HG03457 (cell line): ENCODE measurements around the gene PLCB1.

Experiments
- ATAC-seq: cut with Tn5 transposase; IDR thresholded peaks from one replicate; pipeline ENCODE4 v1.9.1; 2021; ENCODE audit warnings: moderate number of reproducible peaks; ENCODE audit not compliant: unreplicated experiment

PLCB1 gene

DNA sequence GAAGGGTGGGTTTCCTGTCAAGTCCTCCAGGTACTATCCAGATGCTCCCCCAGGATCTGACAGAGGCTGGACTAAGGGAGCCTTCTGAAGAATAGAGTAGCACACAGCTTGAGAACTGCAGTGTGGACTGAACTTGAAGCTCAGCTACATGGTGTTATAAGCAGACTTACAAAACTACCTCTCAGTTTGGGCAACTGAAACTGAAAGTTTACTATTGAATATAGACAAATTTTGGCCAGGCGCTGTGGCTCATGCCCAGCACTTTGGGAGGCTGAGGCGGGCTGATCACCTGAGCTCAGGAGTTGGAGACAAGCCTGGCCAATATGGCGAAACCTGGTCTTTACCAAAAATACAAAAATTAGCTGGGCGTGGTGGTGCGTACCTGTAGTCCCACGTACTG is 348.5 kb downstream of the PLCB1 start:
- ATAC-seq = no peak

DNA sequence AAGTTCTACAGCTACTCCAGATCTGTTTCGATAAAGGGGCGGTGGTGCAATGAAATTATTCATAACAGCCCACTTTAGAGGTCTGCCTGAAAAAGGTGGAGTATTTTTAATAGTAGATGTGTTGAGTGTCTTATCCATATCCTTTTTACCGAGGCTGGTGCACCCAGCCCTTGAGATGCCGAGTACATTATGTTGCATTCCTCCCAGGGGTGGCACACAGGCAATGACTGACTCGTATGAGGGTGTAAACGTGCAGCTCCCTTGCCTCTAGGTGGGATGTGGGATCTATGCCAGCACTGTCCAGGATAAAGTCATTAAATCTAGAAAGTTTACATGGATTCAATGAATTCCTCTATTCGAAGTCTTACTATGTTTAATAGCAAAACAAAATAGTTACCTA is 355.6 kb downstream of the PLCB1 start:
- ATAC-seq = no peak

DNA sequence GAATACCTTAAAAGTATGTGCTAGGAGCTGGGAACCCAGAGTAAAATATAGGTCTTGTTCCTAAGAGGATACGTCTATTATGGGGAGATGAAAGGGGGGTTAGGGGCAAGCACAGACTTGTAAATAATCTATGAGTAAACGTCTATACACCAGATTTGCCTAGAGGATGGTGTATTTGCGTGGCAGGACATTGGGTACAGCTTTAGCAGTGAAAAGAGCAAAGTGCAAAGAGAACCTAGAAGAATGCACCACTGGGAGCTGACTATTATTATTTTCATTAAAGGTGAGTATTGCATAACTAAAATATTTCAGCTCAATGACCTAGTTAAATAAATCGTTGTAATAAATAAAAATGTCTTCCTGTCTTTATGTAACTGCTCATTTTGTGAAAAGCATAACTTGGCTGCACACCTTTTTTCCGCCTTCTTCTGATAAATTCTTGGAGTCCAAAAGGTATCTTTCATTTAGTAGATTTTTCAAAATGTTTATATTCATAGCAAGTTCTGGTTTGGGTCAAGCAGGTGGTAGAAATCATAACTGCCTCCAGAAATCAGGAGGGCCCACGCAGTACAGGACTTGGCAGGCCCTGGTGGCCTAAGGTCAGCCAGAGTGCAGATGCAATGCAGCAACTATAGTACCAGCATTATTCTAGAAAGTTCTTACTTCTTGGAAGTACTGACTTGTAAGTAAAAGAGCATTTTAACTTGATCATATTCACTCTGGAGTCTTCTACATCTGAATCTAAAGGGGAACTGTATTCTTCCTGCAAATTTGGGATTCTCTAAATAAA is 357.2 kb downstream of the PLCB1 start:
- no peak for ATAC-seq

DNA sequence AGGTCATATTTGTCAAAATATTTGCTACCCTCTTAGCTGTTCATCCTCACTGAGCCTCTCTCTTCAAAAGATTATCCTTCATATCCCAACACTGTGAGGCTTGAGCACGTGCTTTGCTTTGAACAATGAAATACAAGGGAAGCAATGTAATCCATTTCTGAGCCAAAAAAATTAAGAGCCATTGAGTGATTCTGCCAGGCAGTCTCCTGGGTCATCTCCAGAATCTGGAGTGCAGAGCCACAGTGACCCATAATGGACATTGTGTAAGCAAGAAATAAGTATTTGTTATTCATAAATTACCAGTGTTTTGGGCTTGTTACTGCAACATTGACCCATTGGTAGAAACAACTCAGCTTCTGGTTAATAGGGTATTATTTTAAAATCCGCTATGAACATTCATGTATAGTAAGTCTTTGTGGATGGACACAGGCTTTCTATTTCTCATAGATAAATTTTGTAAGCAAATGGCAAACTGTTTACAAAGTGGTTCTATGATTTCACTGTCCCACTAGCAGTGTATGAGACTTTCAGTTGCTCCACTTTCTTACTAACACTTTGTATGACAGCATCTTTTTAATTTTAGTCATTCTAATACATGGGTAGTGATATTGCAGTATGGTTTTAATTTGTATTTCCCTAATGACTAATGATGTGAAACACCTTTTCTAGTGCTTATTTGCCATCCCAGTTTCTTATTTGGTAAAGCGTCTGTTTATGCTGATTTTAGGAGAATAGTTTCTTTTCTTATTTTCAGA is 358.2 kb downstream of the PLCB1 start:
- no peak for ATAC-seq

DNA sequence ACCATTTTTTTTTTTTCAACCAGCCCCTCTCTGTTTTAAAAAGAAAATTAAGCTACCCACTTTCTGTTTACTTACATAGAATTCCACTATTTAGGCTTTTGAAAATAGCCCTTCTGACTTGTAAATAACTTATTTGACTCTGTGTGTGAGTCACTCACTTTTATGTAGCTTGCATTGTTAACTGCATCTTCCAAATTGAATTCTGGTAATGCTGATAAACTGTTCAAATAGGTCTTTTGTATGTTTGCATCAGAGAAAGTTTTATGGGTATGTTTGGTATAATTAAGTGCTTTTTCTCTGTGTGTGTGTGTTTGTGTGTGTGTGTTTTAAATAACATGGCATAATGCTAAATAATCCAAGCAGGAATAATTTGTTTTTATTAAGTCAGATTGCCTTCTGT is 360.1 kb downstream of the PLCB1 start:
- no peak for ATAC-seq

GRCh38 chr20:8498571-8498970 is 366.5 kb downstream of the PLCB1 start:
- no peak for ATAC-seq

- no peak for ATAC-seq
Measured at GRCh38 chr20:8504030-8504429, 372.0 kb downstream of the PLCB1 start.

DNA sequence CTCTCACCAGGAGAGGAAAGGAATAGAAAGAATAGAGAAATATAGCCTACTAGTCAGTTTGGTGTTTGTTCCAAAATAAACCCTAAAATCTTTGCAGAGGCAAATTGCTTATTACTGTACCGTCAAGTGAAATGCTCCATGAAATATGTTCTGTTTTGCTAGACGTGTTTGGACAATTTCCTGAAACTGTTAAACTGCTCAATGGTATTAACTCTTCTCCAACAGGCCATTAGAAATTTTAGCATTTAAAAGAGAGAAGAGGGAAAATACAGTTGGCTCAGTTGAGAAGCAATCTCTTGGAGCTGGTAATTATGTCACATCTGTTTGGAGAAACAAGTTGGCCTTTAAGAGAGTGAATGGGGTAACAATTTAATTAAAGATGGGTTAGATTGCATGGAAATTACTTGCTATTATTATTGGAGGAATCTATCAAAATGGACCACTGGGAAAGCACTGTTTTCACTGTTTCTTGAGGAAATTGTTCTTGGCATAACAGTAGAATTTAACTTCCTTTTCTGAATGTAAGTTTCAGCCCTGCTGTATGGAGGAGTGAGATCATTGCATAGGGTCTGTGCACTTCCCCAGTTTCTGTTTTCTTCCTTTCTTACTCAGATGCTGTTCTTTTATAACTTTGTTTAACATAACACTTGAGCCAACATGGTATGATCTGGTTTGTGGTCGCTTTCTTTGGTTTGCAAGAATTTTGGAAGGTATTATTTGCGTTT is 373.6 kb downstream of the PLCB1 start:
- no peak for ATAC-seq

GRCh38 chr20:8507231-8507630 is 375.2 kb downstream of the PLCB1 start:
- ATAC-seq = no peak

DNA sequence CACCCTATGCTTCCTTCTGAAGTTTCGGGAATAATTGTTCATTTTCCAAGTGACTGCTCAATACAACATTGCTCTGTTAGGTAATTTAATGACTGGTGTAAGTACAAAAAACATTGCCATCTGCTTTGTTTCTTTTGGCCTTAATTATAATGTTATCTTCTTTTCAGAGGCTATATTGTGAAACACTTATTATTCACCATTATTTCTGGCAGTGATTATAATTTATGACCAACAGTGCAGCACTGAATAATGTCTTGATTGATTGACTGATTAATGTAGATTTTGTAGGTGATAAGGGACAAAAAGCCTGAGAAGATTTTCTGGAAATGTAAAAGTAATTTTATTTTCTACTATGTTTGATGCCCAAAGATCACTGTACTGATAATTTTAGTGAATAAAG is 377.7 kb downstream of the PLCB1 start:
- no peak for ATAC-seq

GRCh38 chr20:8510808-8511207 is 378.7 kb downstream of the PLCB1 start:
- no peak for ATAC-seq

DNA sequence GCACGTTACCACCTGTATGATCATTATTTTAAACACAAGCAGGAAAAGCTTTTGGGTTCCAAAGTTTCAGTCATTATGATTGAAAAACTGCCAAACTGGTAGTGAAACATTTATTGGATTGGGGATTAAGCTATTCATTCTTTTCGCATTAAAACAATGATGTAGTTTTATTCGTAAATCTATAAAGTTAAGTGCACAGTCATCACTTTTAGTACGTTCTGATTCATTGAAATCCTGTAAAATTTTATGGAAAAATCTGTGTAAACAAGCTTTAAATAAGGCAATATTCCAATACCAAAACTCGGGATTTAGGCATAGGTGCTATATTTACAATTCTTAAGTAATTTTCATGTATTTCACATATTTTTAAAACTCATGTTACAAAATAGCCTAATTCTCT is 379.9 kb downstream of the PLCB1 start:
- ATAC-seq = no peak

GRCh38 chr20:8515810-8516435 is 383.9 kb downstream of the PLCB1 start:
- ATAC-seq = no peak

DNA sequence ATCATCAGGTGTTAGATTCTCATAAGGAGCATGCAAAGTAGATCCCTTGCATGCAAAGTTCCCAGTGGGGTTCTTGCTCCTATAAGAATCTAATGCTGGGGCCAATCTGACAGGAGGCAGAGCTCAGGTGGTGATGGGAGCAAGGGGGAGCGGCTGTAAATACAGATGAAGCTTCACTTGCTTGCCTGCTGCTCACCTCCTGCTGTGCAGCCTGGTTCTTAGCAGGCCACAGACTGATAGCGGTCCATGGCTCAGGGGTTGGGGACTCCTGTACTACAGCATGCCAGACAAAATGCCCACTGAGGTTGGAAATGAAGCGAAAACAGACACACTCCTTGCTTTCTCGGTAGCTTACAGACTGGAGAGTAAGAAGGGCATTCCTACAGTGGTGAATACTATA is 386.8 kb downstream of the PLCB1 start:
- no peak for ATAC-seq

DNA sequence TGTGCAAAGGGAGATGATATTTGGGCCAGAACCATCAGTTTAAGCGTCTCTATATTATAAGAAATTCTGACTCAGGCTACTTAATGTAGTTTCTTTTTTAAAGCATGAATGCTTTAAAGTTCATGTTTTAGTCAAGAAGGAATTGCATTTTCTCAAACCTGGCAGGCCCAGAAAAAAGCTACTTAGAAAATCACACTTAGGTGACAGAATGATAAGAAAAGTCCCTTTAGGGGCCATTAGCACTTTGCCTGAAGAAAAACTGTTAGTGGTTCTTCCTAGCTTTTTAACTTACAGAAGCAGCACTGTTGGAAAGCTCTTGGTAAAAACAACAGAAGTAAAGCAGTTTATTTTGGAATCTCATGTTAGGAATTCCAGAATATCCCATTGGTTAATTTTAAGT is 387.8 kb downstream of the PLCB1 start:
- no peak for ATAC-seq

DNA sequence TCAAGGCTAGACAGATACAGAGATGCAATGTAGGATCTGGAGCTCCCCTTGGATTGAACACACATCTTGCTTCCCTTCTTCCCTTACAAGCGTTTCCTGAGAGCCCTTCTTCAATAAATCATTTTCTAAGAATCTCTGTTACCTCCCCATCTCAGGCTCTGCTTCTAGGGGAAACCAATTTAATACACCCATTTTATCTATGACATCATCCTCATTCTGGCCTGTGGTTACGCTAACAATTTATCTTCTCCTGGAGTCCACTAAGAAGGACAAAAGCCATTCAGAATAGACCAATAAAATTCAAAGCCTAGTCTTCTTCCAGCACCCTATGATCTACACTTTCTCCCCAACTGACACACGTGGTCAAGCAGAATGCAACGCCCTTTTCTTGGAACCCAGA is 390.1 kb downstream of the PLCB1 start:
- no peak for ATAC-seq

- ATAC-seq = no peak
Measured at GRCh38 chr20:8523684-8524083, 391.6 kb downstream of the PLCB1 start.

- no peak for ATAC-seq
Measured at GRCh38 chr20:8524101-8525016, 392.3 kb downstream of the PLCB1 start.

GRCh38 chr20:8525017-8525343 is 392.9 kb downstream of the PLCB1 start:
- ATAC-seq = no peak

DNA sequence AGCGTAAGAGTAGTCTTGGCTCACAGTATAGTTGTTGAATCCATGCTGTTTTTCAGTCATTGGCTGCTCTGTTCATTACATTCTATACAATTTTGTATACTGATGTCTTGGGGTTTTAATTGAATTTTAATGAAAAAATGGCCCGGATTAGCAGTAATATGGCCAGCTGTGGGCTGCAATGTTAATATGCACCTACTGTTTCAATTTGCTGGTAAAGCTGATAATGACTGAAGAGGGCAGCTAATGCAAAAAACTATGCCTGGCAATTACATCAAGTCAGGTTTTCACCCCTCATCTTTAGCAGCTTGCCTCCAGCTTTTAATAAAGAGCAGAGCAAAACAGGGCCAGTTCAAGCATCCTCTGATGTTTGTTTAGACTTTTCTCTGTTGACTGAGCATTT is 394.5 kb downstream of the PLCB1 start:
- no peak for ATAC-seq
